ENCODE data around the gene RBM12. TPM values are rescaled to one million over a fixed set of nuclear protein-coding genes. Genes with fewer than 3 reads are reported as not detected.

Gene RBM12
- total RNA-seq, 4 donors from 2014 or later: 24.7 to 33.8 (median 29.3) TPM

DNA sequence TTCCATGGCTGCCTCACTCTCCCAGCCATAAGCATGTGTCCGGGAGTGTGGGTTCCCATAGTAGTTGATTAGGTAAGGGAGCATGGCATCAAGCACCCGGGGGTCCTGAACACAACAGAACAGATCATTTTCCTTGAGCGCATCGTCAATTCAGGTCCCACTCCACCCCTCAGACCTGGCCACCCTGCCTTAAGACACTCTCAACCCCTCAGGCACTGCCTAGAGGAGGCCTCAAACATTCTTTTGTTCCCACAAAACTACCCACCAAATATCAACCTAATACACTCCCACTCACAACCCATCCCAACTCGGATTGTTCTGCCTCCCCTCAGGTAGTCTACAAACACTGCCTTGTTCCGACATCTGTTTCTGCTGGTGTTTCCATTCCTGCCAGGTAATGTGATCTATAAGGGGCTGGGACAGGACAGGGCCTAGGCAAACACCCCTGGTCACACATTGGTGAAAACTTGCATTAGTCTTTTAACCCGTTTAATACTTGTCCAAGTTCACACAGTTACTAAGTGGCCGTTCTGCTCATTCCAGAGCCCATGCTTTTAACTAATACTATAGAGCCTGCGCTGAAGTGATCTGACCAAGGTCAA is 33.1 kb upstream of the RBM12 start:
- TF ChIP-seq, protein P1, sequence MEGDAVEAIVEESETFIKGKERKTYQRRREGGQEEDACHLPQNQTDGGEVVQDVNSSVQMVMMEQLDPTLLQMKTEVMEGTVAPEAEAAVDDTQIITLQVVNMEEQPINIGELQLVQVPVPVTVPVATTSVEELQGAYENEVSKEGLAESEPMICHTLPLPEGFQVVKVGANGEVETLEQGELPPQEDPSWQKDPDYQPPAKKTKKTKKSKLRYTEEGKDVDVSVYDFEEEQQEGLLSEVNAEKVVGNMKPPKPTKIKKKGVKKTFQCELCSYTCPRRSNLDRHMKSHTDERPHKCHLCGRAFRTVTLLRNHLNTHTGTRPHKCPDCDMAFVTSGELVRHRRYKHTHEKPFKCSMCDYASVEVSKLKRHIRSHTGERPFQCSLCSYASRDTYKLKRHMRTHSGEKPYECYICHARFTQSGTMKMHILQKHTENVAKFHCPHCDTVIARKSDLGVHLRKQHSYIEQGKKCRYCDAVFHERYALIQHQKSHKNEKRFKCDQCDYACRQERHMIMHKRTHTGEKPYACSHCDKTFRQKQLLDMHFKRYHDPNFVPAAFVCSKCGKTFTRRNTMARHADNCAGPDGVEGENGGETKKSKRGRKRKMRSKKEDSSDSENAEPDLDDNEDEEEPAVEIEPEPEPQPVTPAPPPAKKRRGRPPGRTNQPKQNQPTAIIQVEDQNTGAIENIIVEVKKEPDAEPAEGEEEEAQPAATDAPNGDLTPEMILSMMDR (IDR thresholded peaks at IDR 0.05): no peak
- no peak for TF ChIP-seq POLR2A (IDR thresholded peaks at IDR 0.05)
- TF ChIP-seq EP300 (IDR thresholded peaks at IDR 0.05; ENCODE audit: low read depth): no peak
- no peak for TF ChIP-seq POLR2AphosphoS5 (IDR thresholded peaks at IDR 0.05)
- H3K27me3 ChIP-seq: no peaks in the 10 kb centered on the region
- H3K4me3 ChIP-seq: peak overlapping the region in 2 of 4 donors; percentile 89 to 91
- H3K27ac ChIP-seq: no peak overlapping the region
- no peak for DNase-seq
- H3K36me3 ChIP-seq: peaks cover 0 to 34% (median 2%) of the 10 kb centered on the region in 4 donors
- peaks cover 0 to 32% (median 19%) of the 10 kb centered on the region in 4 donors for H3K4me1 ChIP-seq
- in situ Hi-C loops (cut with MboI; ENCODE audit: low pct_ligation_motif_present in 1 of 4, low pct_unique_long_range_greater_than_20kb in 1 of 4, low sequenced_read_pairs in 3 of 4) (no loop called here), intact Hi-C loops (cut with DNase I; ENCODE audit: low total_unique reads) (loop anchor here (10.0 kb wide), 1 partner anchor 93 kb away; no protein-coding TSS in a partner anchor)
- no peaks in the 10 kb centered on the region for H3K9me3 ChIP-seq
- 69 to 74% methylated on average over 5 to 9 of the region's 9 CpGs for WGBS, 2 donors (ENCODE audit: low coverage in 1 of 2)

DNA sequence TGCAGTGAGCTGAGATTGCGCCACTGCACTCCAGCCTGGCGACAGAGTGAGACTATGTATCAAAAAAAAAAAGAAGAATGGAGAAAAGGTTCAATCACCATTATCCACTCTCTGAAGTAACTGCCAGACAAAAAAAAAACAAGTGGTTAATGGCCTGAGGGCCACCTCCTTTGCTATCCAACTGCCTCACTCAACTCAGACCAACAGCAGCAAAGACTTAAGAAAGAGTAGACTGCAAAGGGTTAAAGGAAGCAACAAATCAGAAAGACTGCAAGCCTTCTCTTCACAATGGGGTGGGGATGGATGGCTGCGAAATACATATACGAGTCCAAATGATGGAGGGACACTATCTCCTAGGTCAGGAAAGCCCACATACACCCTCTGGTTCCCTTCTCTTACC is 31.3 kb upstream of the RBM12 start:
- in situ Hi-C loops (cut with MboI; ENCODE audit: low pct_ligation_motif_present in 1 of 4, low pct_unique_long_range_greater_than_20kb in 1 of 4, low sequenced_read_pairs in 3 of 4): no loop called here

DNA sequence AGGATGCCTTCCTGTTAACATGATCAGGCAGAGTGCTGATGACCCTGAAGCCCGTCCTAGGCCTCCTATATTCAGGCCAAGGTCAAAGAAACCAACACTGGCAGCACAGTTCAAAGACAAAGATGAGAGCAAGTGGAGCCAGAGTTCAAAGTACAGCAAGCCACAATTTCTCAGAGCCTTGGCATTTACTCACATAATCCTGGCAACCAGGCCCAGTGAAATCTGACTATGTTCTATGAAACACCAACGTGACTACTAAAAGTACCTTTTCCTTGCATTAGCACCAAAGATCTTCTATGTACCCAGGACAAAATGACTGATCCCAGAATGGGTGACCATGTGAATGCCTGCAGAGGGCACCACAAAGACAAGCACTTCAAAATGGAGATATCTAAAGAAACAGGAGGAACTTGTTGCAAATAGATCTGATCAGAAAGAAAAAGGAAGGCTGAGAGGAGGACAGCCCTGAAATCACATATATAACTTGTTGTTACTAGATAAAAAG is 30.6 kb upstream of the RBM12 start:
- TF ChIP-seq POLR2A (IDR thresholded peaks at IDR 0.05) (no peak), EP300 (IDR thresholded peaks at IDR 0.05; ENCODE audit: low read depth) (no peak), POLR2AphosphoS5 (IDR thresholded peaks at IDR 0.05) (no peak)
- TF ChIP-seq, protein P1 (IDR thresholded peaks at IDR 0.05): no peak
- no peak overlapping the region for H3K27ac ChIP-seq
- H3K27me3 ChIP-seq: no peaks in the 10 kb centered on the region
- WGBS, 2 donors (ENCODE audit: low coverage in 1 of 2): 80% methylated on average over 1 to 2 of the region's 2 CpGs
- intact Hi-C loops (cut with DNase I; ENCODE audit: low total_unique reads) (loop anchor here (10.0 kb wide), 1 partner anchor 90 kb away; no protein-coding TSS in a partner anchor), in situ Hi-C loops (cut with MboI; ENCODE audit: low pct_ligation_motif_present in 1 of 4, low pct_unique_long_range_greater_than_20kb in 1 of 4, low sequenced_read_pairs in 3 of 4) (no loop called here)
- H3K9me3 ChIP-seq: no peaks in the 10 kb centered on the region
- H3K4me3 ChIP-seq: no peak overlapping the region
- DNase-seq: no peak
- peaks cover 0 to 41% (median 2%) of the 10 kb centered on the region in 4 donors for H3K36me3 ChIP-seq
- H3K4me1 ChIP-seq: peaks cover 0 to 21% (median 14%) of the 10 kb centered on the region in 4 donors

More for the DNA sequence above, 31.3 kb upstream of the RBM12 start:
- TF ChIP-seq POLR2A (IDR thresholded peaks at IDR 0.05): no peak
- no peak for TF ChIP-seq EP300 (IDR thresholded peaks at IDR 0.05; ENCODE audit: low read depth)
- TF ChIP-seq, protein P1 (IDR thresholded peaks at IDR 0.05): no peak
- TF ChIP-seq POLR2AphosphoS5 (IDR thresholded peaks at IDR 0.05): no peak
- 88 to 100% methylated on average over 1 to 4 of the region's 4 CpGs for WGBS, 2 donors (ENCODE audit: low coverage in 1 of 2)
- Histone ChIP-seq H3K4me3 (no peak overlapping the region), H3K27me3 (no peaks in the 10 kb centered on the region), H3K4me1 (peaks cover 0 to 28% (median 19%) of the 10 kb centered on the region in 4 donors), H3K27ac (no peak overlapping the region), H3K36me3 (peaks cover 0 to 39% (median 2%) of the 10 kb centered on the region in 4 donors), H3K9me3 (no peaks in the 10 kb centered on the region)
- intact Hi-C loops (cut with DNase I; ENCODE audit: low total_unique reads): loop anchor here (10.0 kb wide), 1 partner anchor 91 kb away; no protein-coding TSS in a partner anchor
- DNase-seq: no peak

DNA sequence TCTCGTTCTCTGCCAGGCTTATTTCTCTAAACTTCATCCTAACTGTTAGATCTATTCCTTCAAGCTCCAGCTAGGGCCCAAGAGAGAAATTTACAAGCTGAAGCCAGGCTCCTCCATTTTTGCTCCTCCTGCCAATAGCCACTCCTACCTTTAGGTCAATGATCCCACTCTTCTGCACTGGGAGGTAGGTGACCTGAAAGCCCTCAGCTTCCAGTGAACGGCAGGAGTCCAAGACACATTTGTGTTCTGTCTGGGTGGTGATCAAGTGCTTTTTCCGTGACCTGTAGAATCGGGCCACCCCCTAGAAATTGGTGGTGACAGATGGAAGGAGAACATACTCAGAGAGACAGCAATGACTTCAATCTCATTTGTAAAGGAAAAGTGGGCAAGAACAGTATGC is 25.6 kb upstream of the RBM12 start:
- Histone ChIP-seq H3K27ac (no peak overlapping the region), H3K36me3 (peaks cover 0 to 58% (median 14%) of the 10 kb centered on the region in 4 donors), H3K4me1 (no peaks in the 10 kb centered on the region), H3K9me3 (no peaks in the 10 kb centered on the region), H3K4me3 (no peak overlapping the region), H3K27me3 (no peaks in the 10 kb centered on the region)
- TF ChIP-seq POLR2AphosphoS5 (IDR thresholded peaks at IDR 0.05): no peak
- no peak for TF ChIP-seq EP300 (IDR thresholded peaks at IDR 0.05; ENCODE audit: low read depth)
- TF ChIP-seq POLR2A (IDR thresholded peaks at IDR 0.05): no peak
- TF ChIP-seq, protein P1 (IDR thresholded peaks at IDR 0.05): no peak
- intact Hi-C loops (cut with DNase I; ENCODE audit: low total_unique reads) (loop anchor here (10.0 kb wide), 1 partner anchor 85 kb away; no protein-coding TSS in a partner anchor), in situ Hi-C loops (cut with MboI; ENCODE audit: low pct_ligation_motif_present in 1 of 4, low pct_unique_long_range_greater_than_20kb in 1 of 4, low sequenced_read_pairs in 3 of 4) (no loop called here)
- WGBS, 2 donors (ENCODE audit: low coverage in 1 of 2): 93% methylated on average over 3 to 4 of the region's 4 CpGs
- no peak for DNase-seq

Data from transverse colon (tissue), 4 donors.